Measurements from ENCODE around the gene CPPED1. TPM values are rescaled to one million over a fixed set of nuclear protein-coding genes. Genes with fewer than 3 reads are reported as not detected.

The CPPED1 gene
- total RNA-seq, 1 experiment from 2014 or later: 8.1 TPM

Small RNA genes within 50 kb of the gene (microRNA-seq; reads per million reads assigned to microRNA genes)
- gene MIR4718 (ENCODE audit: borderline number of aligned reads): not detected

Other genes with a start within 250 kb of the CPPED1 start
- gene SHISA9, start 97.7 kb upstream of the CPPED1 start, total RNA-seq (2021; ENCODE audit: unreplicated experiment): not detected